Vagina (tissue), 2 donors: Measurements from ENCODE around the gene KIAA0825.

ENCODE experiments used
- POLR2A ChIP-seq, 2 donors: fragments of 450-650 bp; IDR thresholded peaks; one replicate each; pipeline ENCODE4 v1.6.1; 2017; ENCODE audit warnings: antibody characterized with exemption in 2 of 2, mild to moderate bottlenecking in 2 of 2, moderate library complexity in 2 of 2
- POLR2AphosphoS5 ChIP-seq, 2 donors: sonication (generic); formaldehyde crosslinking; IDR thresholded peaks; one replicate each; pipeline ENCODE4 v1.9.0; 2017; ENCODE audit warnings: antibody characterized with exemption in 2 of 2, mild to moderate bottlenecking in 2 of 2, low read depth in 1 of 2; ENCODE audit not compliant: insufficient read depth in 1 of 2
- TF ChIP-seq, protein P1 (sequence below), 3 experiments: fragments of 450-650 bp in 2 of 3; fragments of 200-600 bp in 1 of 3; sonication (generic) in 1 of 3; IDR thresholded peaks; one replicate each; pipeline ENCODE4 v1.5.1; 2017 to 2019; ENCODE audit warnings: antibody characterized with exemption in 3 of 3, mild to moderate bottlenecking in 2 of 3, moderate library complexity in 2 of 3

DNA sequence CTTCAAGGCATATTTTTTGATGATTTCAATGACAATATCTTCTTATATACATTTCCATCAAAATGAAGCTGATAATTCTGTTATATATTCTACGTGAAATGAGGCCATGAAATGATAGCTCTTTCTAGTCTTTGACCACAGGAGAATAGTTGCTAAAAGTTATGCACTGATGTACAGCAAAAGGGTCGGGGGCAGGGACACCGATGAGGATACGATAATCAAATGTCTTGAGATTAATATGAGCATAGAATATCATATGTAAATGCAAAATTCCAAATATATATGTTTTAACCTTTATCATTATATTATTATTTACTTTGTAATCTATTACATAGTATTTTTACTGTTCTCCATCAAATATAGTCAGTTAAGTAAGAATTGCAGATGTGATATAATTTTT lies 264.8 kb downstream of the KIAA0825 start:
- TF ChIP-seq, protein P1, sequence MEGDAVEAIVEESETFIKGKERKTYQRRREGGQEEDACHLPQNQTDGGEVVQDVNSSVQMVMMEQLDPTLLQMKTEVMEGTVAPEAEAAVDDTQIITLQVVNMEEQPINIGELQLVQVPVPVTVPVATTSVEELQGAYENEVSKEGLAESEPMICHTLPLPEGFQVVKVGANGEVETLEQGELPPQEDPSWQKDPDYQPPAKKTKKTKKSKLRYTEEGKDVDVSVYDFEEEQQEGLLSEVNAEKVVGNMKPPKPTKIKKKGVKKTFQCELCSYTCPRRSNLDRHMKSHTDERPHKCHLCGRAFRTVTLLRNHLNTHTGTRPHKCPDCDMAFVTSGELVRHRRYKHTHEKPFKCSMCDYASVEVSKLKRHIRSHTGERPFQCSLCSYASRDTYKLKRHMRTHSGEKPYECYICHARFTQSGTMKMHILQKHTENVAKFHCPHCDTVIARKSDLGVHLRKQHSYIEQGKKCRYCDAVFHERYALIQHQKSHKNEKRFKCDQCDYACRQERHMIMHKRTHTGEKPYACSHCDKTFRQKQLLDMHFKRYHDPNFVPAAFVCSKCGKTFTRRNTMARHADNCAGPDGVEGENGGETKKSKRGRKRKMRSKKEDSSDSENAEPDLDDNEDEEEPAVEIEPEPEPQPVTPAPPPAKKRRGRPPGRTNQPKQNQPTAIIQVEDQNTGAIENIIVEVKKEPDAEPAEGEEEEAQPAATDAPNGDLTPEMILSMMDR (IDR thresholded peaks at IDR 0.05), result no peak
- TF ChIP-seq POLR2A (IDR thresholded peaks at IDR 0.05) (no peak), POLR2AphosphoS5 (IDR thresholded peaks at IDR 0.05; ENCODE audit: insufficient read depth in 1 of 2, low read depth in 1 of 2) (no peak)
